Stimulated activated CD8-positive, alpha-beta memory T cell treated with anti-CD3 and anti-CD28 coated beads, Interleukin-7, amount 100 ng/mL, for 48 hours (primary cell): ENCODE measurements around the gene ZNF154.
A peak's percentile ranks its signal among the peaks of the same experiment; 100 is the strongest.
"Not testable (repeated sequence)": the region's sequence is repeated elsewhere in the genome, so short reads cannot be mapped to it uniquely, and the experiment has no call there.

Experiments
- DNase-seq, 2 donors: peaks; one replicate each; pipeline ENCODE4 v3.0.0-alpha.2; 2020; ENCODE audit warnings: low read depth in 1 of 2; ENCODE audit errors: extremely low read depth in 1 of 2

ZNF154 gene

DNA sequence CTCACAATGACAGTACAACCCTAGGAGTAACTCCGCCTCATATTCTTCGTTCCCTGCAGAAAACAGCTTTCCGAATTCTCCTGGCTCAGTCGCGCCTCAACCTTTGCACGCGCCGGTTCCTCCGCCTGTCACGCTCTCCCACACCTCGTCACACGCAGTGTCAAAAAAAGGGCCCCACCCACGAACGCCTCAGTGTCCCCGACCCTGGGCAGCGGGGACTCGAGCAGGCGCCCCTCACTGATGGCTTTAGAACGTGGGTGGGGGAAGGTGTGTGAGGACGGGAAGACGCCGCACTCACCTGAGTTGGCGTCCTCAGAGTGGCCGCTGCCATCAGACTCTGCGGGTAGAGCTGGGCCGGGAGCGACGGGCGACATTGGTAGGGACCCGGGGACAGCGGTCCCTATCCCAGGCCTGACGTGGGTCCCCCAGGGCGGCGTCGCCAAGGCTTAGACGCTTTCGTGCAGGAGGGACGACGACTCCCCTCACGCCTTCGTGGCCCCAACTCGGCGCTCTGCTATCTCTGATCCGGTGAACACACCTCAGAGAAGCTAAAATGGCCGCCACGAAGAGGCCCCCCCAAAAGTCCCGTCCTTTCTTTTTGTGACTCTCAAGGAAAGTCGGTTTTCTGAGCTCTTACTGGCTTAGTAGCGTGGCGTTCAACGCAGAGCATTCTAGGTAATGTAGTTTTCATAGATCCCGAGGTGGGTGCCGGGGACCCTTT is at the start of gene ZNF154:
Gene ZNF154 (minus strand): TSS at position 564 of the 721 bp plus-strand sequence. CDS start 233 bp downstream, at position 331.
- DNase-seq, result no peak

DNA sequence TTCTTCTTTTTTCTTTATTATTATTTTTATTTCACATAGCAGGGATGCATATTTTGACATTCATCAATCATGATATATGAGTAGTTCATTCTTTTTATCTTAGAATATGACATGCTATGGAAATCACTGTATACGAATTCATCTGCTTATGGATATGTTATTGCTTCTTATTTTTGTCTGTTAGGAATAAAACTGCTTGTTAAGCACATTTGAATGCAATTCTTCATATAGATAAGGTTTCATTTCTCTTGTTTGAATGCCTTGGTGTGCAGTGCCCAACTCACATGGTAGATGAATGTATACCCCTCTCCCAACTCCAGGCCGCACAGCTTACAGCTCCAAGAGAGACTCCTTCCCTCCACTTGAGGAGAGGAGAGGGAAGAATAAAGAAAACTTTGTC is 48.9 kb upstream of the ZNF154 start:
- no peak for DNase-seq

DNA sequence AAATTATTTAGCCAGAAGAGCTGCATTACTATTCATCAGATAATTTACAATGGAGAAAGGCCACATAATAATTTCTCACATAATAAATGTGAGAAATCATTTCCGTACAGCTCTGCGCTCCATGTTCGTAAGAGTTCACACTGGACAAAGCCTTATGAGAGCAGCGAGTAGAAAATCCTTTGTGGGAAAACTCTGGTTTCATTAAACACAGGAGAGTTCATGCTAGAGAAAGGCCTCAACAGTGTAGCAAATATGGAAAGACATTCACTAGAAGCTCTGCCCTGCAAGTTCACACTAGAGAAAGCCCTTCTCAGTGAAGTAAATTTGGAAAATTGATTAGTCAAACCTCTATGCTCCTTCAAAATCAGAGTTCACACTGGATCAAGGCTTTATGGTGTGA is 46.0 kb upstream of the ZNF154 start:
- no peak for DNase-seq

DNA sequence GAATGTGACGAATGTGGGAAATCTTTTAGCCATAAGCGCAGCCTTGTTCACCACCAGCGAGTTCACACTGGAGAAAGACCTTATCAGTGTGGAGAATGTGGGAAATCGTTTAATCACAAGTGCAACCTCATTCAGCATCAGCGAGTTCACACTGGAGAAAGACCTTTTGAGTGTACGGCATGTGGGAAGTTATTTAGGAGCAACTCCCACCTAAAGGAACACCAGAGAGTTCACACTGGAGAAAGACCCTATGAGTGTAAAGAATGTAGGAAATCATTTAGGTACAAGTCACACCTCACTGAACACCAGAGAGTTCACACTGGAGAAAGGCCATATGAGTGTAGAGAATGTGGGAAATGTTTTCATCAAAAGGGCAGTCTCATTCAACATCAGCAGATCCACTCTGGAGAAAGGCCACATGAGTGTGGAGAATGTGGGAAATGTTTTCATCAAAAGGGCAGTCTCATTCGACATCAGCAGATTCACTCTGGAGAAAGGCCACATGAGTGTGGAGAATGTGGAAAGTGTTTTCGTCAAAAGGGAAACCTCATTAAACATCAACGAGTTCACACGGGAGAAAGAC is 45.2 kb upstream of the ZNF154 start:
- DNase-seq, result no peak

DNA sequence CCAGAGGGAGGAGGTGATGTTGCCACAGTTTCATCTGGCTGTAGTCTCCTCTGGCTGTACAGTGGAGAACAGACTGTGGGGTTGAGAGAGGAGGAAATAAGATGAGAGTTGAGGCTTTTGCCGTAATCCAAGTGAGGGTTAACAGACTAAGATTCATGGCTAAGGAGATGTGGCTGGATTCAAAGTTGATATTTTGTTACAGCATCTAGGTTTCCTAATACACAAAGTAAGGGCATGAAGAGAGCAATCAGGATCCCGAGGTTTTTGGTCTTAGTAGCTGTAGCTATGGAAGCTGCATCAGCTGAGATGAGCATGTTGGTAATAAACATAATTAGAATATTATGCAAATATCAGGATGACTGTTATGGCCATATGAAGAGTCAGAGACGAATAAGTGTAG is 39.0 kb upstream of the ZNF154 start:
- DNase-seq, result no peak

DNA sequence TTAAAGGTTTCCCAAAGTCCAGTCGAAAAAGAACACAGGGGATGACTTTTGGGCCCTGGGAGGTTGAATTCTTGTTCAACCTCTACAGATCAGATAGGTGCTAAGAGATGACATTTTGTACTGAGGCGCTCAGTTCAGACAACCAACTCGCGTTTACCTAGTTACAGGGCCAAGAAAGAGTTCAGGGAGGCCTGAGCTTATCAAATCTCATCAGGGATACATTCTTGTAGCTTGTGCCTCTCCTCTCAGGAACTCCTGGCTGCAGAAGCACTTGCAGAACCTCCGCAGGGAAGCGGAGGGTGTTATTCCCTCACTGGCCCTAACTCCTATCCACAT is 38.4 kb upstream of the ZNF154 start:
- DNase-seq, result no peak

DNA sequence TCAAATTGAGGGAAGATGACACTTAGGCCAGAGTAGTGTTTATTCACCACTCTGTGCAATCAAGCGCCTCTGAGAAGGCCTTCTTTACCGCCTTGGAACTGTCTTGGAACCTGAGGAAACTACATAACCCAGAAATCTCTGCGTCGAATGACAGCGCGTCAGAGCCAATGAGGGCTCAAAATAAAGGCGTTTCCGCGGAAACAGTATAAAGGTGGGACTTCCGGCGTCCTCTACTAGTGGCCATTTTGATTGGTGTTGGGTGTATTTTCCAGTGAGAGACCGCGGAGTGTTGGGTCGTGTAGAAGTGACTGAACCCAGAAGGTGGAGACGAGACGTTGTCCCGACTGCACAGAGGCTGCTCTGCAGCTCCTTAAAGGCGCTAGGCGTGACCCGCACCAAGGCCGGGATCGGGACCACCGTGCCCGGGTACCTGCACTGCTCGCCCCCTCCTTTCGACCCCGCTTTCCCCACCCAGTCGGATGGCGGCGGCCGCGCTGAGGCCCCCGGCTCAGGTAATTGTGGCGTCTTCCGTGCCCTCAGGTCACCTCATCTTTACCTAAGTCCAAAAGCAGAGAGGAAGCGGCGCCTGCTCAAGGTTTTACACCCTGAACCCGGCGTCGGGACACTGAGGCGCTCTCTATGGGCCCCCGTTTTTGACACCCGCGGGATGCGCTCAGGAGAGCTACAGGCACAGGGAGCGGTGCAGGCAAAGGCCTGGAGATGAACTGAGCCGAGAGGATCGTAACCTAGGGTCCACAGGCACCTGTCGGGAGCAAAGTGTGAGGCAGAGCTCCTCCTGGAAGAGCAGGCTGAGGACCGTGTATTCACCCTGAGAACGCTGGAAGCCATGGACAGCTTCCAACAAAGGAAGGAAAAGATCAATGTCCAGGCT is 37.8 kb upstream of the ZNF154 start, which contains the start of gene ZNF776:
Gene ZNF776 (plus strand): TSS at position 236 of the 892 bp plus-strand sequence. CDS start 244 bp downstream, at position 480.
- DNase-seq, result peak; percentile 33 to 77

DNA sequence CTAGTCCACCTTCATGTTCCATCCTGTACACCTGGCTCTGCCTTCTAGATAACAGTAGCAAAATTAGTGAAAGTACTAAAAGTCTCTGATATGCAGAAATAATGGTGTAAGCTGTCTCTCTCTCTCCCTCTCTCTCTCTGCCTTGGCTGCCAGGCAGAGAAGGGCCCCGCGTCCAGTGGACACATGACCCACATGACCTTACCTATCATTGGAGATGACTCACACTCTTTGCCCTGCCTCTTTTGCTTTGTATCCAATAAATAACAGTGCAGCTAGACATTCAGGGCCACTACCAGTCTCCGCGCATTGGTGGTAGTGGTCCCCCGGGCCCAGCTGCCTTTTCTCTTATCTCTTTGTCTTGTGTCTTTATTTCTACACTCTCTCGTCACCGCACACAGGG is 29.8 kb upstream of the ZNF154 start:
- DNase-seq, result not testable (repeated sequence)

DNA sequence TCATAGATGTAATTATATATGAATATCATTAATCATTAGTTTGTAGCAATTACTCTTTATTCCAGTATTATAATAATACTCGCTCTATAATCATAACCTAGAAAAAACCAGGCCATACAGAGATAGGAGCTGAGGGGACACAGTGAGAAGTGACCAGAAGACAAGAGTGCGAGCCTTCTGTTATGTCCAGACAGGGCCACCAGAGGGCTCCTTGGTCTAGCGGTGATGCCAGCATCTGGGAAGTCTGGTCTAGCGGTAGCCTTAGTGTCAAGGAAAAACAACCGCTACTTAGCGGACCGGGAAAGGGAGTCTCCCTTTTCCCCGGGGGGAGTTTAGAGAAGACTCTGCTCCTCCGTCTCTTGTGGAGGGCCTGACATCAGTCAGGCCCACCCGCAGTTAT is 29.3 kb upstream of the ZNF154 start:
- not testable (repeated sequence) for DNase-seq

DNA sequence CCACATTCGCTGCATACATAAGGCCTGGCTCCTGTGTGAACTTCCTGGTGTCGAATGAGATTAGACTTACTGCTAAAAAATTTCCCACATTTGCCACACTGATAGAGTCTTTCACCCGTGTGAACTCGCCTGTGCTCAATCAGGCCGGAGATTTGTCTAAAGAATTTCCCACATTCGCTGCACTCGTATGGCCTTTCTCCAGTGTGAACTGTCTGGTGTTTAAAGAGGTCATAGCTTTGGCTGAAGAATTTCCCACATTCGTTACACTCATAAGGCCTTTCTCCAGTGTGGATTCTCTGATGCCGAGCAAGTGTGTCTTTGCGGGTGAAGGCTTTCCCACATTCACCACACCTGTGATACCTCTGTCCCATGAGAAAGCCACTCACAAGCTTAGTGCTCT is 11.9 kb upstream of the ZNF154 start:
- DNase-seq, result no peak

DNA sequence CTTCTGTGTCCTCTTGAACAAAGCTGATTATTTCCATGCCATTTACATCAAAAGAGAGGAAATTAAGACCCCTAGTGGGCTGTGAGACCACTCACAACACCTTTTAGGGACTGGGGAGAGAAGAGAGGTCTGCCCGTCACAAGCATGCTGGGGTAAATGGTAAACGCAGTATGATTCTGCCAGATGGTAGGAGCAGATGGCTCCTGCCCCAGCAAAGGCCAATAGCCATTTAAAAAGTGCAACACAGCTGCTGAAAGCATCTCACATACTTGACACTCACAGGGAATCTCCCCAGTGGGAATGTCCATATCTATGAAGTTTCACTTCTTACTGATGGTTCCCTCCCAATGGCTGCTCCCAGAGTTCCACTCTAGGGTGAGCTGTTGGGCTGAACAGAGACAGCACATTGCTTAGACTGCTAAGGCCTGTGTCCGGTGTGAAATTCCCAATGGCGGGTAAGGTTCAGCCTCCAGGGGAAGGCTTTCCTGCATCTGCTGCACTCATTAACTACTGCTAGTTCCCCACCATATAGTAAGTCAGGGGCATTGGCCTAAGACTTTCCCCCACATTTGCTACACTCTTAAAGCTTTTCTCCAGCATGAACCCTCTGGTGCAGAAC is 11.0 kb upstream of the ZNF154 start:
- DNase-seq, result no peak

DNA sequence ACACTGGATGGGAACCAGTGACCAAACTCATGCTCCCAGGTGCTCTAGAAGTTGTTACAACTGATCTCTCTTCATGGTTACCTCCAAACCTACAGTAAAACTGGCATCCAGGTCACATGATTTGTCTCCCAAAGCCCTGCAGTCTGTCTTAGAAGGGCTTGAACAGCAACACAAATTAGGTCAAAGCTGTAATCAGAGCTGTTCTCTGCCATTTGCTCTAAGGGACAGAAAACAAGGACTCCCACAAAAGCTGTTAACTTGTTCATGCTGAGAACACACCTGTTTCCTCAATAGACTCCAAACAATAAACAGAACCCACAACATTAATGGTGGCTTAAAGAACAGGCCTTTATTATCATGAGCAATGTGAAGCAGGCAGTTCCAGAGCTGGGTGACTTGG is 10.4 kb upstream of the ZNF154 start:
- DNase-seq, result no peak

DNA sequence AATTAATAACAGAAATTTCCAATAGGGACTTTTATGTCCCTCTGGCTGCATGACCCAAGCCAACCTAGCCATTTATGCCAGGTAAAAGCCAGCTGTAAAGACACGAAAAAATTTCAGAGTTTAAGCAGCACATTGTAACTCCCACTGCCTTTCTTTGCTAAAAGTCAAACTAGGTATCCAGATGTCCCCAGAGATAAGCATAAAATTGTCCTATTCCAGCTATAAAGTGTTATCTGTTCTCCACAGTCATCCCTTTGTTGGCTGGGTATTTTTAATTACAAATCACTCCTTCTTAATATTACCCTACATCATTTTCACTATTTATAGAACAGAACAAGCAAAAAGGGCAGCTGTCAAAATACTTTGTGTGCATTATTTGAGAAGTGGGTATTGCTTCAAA is 3.2 kb upstream of the ZNF154 start:
- no peak for DNase-seq

DNA sequence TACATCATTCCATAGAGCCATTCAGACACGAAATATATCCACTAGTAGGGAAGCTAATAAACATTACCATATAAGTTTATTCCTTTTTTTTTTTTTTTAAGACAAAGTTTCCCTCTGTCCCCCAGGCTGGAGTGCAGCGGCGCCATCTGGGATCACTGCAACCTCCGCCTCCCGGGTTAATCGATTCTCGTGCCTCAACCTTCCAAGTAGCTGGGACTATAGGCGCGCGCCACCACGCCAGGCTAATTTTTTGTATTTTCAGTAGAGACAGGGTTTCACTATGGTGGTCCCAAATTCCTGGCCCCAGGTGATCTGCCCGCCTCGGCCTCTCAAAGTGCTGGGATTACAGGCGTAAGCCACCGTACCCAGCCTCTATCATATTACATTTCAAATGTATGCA is 612 bp upstream of the ZNF154 start:
- DNase-seq, result no peak

DNA sequence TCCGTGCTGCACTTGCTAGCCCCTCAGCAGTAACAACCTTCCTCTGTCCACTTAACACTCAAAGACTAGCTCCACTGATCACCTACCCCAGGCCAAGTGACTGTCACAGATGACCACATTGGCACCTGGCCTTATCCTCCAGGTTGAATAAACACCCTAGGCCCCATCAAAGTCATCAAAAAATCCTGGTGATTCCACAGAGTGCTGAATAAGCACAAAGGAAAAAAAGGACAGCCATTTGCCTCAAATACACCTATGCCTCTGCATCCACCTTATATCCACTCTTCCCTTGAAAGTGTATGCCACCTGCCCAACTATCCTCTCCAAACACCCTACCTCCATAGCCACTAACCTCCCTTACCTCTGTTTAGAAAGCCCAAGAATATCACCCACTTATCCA is 2.7 kb downstream of the ZNF154 start:
- DNase-seq, result no peak

DNA sequence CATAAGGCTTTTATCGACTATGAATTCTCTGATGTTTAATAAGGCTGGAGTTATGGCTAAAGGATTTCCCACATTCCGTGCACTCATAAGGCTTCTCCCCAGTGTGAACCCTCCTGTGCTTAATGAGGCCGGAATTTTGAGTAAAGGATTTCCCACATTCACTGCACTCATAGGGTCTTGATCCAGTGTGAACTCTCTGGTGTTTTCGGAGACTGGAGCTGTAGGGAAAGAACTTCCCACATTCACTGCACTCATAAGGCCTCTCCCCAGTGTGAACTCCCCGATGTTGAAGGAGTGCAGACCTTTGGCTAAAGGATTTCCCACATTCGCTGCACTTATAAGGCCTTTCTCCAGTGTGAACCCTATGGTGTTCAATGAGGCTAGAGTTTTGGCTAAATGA is 7.4 kb downstream of the ZNF154 start:
- DNase-seq, result no peak

DNA sequence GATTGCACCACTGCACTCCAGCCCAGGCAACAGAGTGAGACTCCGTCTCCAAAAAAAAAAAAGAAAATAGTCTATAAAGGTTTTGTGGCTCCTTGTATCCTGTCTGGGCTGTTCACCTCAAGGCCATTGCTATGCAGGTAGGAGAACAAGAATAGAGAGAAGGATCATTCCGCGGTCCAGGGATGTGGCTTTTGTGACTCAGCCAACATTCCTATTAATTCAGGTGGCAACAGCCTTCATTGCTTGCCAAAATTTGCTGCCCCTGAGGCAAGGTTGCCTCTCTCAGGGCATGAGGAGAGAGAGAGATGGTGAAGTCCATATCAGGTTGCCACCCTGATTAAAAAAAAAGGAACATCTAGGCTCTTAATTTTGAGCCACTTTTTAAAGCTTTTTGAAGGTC is 19.3 kb downstream of the ZNF154 start:
- DNase-seq, result no peak

DNA sequence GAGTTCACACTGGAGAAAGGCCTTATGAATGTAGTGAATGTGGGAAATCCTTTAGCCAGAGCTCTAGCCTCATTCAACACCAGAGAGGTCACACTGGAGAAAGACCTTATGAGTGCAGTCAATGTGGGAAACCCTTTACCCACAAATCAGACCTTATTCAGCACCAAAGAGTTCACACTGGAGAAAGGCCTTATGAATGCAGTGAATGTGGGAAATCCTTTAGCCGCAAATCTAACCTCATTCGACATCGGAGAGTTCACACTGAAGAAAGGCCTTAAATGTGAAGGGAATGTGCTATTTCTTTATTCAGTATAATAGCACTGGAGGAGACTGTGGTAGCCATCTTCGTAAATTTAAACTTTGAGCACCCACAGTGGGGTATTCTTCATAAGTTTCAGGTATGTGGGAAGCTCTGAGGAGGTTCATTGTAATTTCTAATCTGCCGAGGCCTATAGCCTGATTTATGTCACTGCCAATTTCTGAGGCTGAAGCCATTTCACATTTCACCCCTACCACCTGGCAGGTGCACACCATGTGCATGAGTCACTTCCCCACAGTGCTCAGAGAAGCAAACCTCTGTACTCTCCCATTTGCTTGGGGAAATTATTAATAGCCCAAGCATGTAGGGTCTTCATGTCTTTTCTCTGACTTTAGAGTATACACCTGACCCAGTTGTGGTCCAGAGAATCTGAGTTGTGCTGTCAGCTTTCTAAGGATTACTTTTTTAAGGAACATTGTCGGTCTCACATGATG is 20.8 kb downstream of the ZNF154 start:
- DNase-seq, result no peak

DNA sequence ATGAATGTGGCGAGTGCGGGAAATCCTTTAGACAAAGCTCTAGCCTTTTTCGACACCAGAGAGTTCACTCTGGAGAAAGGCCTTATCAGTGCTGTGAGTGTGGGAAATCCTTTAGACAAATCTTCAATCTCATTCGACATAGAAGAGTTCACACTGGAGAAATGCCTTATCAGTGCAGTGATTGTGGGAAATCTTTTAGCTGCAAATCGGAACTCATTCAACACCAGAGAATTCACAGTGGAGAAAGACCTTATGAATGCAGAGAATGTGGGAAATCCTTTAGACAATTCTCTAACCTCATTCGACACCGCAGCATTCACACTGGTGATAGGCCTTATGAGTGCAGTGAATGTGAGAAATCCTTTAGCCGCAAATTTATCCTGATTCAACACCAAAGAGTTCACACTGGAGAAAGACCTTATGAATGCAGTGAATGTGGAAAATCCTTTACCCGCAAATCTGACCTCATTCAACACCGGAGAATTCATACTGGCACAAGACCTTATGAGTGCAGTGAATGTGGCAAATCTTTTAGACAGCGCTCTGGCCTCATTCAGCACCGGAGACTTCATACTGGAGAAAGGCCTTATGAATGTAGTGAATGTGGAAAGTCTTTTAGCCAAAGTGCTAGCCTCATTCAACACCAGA is 21.5 kb downstream of the ZNF154 start:
- no peak for DNase-seq

DNA sequence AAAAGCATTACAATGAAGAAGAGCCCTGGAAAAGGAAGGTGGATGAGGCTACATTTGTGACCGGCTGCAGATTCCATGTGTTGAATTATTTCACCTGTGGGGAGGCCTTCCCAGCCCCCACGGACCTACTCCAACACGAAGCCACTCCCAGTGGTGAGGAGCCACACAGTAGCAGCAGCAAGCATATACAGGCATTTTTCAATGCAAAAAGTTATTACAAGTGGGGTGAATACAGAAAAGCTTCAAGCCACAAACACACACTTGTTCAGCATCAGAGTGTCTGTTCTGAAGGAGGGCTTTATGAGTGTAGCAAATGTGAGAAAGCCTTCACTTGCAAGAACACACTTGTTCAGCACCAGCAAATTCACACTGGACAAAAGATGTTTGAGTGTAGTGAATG is 22.3 kb downstream of the ZNF154 start:
- no peak for DNase-seq
